ENCODE data around the gene PROKR1.

PROKR1 gene

DNA sequence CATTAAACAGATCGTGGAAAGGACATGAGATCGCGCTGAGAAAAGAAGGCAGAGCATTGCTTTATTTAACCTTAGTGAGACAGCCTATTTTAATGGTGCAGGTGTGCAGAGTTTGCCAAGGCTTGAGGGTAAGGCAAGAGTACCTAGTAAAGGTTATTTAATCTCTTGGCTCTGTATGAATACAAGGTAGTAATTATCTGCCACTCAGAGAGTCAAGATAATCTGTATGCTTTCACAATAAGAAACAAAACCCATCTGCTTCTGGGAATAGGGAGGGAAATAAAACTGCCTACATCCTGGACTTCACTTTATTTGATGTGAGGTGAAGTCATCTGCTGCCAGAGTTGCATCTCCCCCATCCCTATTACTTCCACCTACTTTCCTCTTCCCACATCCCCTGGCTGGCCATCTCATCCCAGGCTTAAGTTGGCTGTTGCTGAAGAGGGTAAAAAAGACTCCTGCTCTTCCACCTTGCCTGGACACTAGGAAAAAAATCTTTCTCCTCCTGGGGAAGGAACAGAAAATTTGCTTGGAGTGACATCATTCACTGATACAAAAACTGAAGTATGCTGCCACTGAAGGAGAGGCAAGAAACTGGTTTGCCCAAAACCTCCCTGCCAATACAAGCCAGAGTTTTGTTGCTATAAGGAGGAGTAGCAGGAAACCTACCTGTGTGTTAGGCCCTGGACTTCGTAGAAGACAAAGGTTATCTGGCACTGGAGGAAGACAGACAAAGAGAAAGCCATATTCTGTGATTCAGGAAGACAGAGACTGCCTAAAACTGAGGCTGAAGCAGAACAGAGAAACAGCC is 55.4 kb downstream of the PROKR1 start:
- no peak for DNase-seq (ENCODE audit: low read depth)

DNA sequence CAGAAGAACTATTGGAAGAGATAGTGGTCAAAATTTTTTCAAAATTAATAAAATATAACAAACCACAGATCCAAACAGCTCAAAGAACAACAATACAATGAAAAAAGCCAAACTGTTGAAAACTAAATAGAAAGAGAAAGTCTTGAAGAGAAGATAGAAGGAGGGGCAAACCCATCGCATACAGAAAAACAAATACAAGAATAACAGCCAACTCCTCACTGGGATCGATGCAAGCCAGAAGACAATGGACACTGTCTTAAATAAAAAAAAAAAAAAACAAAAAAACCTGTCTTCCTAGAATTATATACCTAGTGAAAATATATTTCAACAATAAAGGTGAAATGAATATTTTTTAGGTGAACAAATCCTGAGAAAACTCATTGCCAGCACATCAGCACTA is 57.2 kb downstream of the PROKR1 start:
- no peak for DNase-seq (ENCODE audit: low read depth)

DNA sequence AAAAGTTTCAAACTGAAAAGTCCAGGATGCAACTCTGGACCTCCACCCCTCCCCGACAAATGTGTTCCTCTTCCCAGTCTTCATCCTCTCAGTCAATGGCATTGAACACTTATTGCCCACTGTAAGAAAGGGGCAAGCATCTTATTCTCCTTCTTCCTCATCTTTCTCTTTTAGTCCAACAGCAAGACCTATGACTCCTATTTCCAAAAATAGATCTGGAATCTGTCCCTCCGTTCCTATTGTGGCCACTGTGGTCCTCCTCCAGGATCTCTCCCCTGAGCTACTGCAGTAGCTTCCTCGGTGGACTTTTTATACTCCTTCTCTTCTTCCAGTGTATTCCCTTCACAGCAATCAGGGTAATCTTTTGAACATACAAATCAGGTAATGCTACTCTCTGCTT is 63.3 kb downstream of the PROKR1 start:
- no peak for DNase-seq (ENCODE audit: low read depth)
